GM10248 (cell line): Measurements from ENCODE around the gene PSAT1.

ENCODE experiments used
- CTCF ChIA-PET: fragments of 300-600 bp; sonication (Branson Sonifier 250); formaldehyde crosslinking; extraction: SDS; loops from one replicate; lab custom pipeline; 2021; ENCODE audit warnings: antibody characterized with exemption; lab: Yijun Ruan, JAX
- POLR2A ChIA-PET: fragments of 350-650 bp; sonication (Branson Sonifier 250); formaldehyde crosslinking; extraction: SDS; loops from one replicate; lab custom pipeline; 2020; ENCODE audit warnings: antibody characterized with exemption; lab: Yijun Ruan, JAX
- DNase-seq: peaks from one replicate; pipeline ENCODE4 v3.0.0; 2012; ENCODE audit errors: extremely low spot score
- CTCF ChIP-seq: IDR thresholded peaks from 2 replicates; pipeline ENCODE4 v1.5.1; 2012; ENCODE audit warnings: mild to moderate bottlenecking, low read depth; ENCODE audit errors: extremely low read depth, missing control alignments, control extremely low read depth

PSAT1 gene

GRCh38 chr9:78368236-78368635, 71.3 kb downstream of the PSAT1 start:
- CTCF ChIA-PET = interaction anchor here (0.8 to 3.8 kb wide), 8 partner anchors 10 to 254 kb away, joined by 3 to 29 read pairs (median 10); no protein-coding TSS in a partner anchor
- POLR2A ChIA-PET = no interaction called here
- DNase-seq = no peak
- TF ChIP-seq CTCF = no peak

- peak; percentile 53 for DNase-seq
- ChIA-PET CTCF (interaction anchor here (0.6 to 3.8 kb wide), 24 partner anchors 9 to 913 kb away, joined by 3 to 29 read pairs (median 4); no protein-coding TSS in a partner anchor), POLR2A (no interaction called here)
- peak; percentile 81 for TF ChIP-seq CTCF
These were observed 72.8 kb downstream of the PSAT1 start for GRCh38 chr9:78369639-78370219.

GRCh38 chr9:78370991-78371390, 74.1 kb downstream of the PSAT1 start:
- no peak for TF ChIP-seq CTCF
- no peak for DNase-seq
- CTCF ChIA-PET = interaction anchor here (1.1 to 3.8 kb wide), 9 partner anchors 11 to 914 kb away, joined by 3 to 19 read pairs (median 8); no protein-coding TSS in a partner anchor
- POLR2A ChIA-PET = no interaction called here

- TF ChIP-seq CTCF = no peak
- CTCF ChIA-PET = interaction anchor here (1.2 to 2.2 kb wide), 3 partner anchors 14 to 93 kb away, joined by 3 to 9 read pairs (median 3); no protein-coding TSS in a partner anchor
- DNase-seq = no peak
- POLR2A ChIA-PET = no interaction called here
These were observed 75.1 kb downstream of the PSAT1 start for GRCh38 chr9:78371981-78372380.
